Karpas-422 (cell line): ENCODE measurements around the gene MPRIP. TPM values are rescaled to one million over a fixed set of nuclear protein-coding genes. Genes with fewer than 3 reads are reported as not detected.
"Not testable (repeated sequence)": the region's sequence is repeated elsewhere in the genome, so short reads cannot be mapped to it uniquely, and the experiment has no call there.

Source experiments
- DNase-seq: peaks from one replicate; pipeline ENCODE4 v3.0.0-alpha.2; 2015
- H2AFZ ChIP-seq: fragments of 200-600 bp; sonication (generic); 2 replicates; pipeline ENCODE4 v1.6.1; 2014; ENCODE audit warnings: antibody characterized with exemption, low read length, mixed read lengths
- H3K27ac ChIP-seq: fragments of 200-600 bp; sonication (generic); 2 replicates; pipeline ENCODE4 v1.5.1; 2014; ENCODE audit warnings: mild to moderate bottlenecking, low read length, moderate library complexity
- H3K27me3 ChIP-seq: fragments of 200-600 bp; sonication (generic); 2 replicates; pipeline ENCODE4 v1.6.1; 2014; ENCODE audit warnings: low read length, mixed read lengths
- H3K36me3 ChIP-seq: fragments of 200-600 bp; sonication (generic); 2 replicates; pipeline ENCODE4 v1.6.1; 2014; ENCODE audit warnings: low read length, mixed read lengths; ENCODE audit not compliant: insufficient read depth
- H3K4me1 ChIP-seq: fragments of 200-600 bp; sonication (generic); 2 replicates; pipeline ENCODE4 v1.6.1; 2014; ENCODE audit warnings: mild to moderate bottlenecking, low read length, mixed read lengths
- H3K4me2 ChIP-seq: fragments of 200-600 bp; sonication (generic); 2 replicates; pipeline ENCODE4 v1.6.1; 2014; ENCODE audit warnings: low read length, low read depth, mild to moderate bottlenecking; ENCODE audit not compliant: poor library complexity, severe bottlenecking
- H3K4me3 ChIP-seq: fragments of 200-600 bp; sonication (generic); 2 replicates; pipeline ENCODE4 v1.5.1; 2014; ENCODE audit warnings: mild to moderate bottlenecking, antibody characterized with exemption, low read length, mixed read lengths
- H3K79me2 ChIP-seq: fragments of 200-600 bp; sonication (generic); 2 replicates; pipeline ENCODE4 v1.6.1; 2014; ENCODE audit warnings: mild to moderate bottlenecking, low read length, mixed read lengths
- H3K9ac ChIP-seq: fragments of 200-600 bp; sonication (generic); 2 replicates; pipeline ENCODE4 v1.6.0; 2014; ENCODE audit warnings: low read length
- H3K9me2 ChIP-seq: fragments of 200-600 bp; sonication (generic), shearing (Covaris generic); replicated peaks from 2 replicates; pipeline ENCODE4 v1.6.0; 2014; ENCODE audit warnings: mild to moderate bottlenecking, low read length, moderate library complexity; ENCODE audit not compliant: insufficient read depth
- H3K9me3 ChIP-seq: fragments of 300-700, 200-600 bp; sonication (generic); 2 replicates; pipeline ENCODE4 v1.6.1; 2014; ENCODE audit warnings: low read length, mixed read lengths
- H4K20me1 ChIP-seq: fragments of 200-600 bp; sonication (generic); 2 replicates; pipeline ENCODE4 v1.6.1; 2014; ENCODE audit warnings: mild to moderate bottlenecking, antibody characterized with exemption, low read length, low read depth; ENCODE audit not compliant: insufficient read depth
- total RNA-seq: library from RNA; depleted of rRNA; stranded (reverse); fragments of >200 nt; shearing (Covaris generic); gene quantifications from 2 replicates; pipeline ENCODE4 v1.2.3, GENCODE V29; 2014; ENCODE audit warnings: low replicate concordance

Gene MPRIP
- total RNA-seq, 1 experiment from 2014 or later, result 44.1 TPM

DNA sequence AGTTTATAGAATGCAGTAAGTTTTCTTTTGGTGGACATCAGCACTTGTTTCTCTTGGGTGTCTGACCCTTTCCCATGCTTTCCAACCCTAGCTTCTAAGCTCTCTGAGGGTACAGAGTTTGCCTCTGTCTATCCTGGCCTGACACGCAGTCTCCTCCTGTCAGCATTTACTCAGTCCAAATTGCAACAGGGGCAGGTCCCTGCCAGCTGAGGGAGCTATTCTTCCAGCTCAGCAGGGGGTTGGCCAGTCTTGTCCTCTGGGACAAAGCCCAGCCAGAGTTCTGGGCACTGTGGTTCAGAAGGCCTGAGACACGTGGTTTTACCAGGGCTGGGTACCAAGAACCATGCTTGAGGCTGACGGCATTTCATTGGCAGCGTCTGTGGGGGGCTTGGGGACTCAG is 32.3 kb upstream of the MPRIP start:
- H2AFZ ChIP-seq, H3K27me3 ChIP-seq, H3K9me2 ChIP-seq, H3K9ac ChIP-seq, H4K20me1 ChIP-seq, H3K27ac ChIP-seq, H3K4me1 ChIP-seq, H3K36me3 ChIP-seq, H3K4me3 ChIP-seq, H3K9me3 ChIP-seq, H3K4me2 ChIP-seq, DNase-seq, H3K79me2 ChIP-seq: not testable (repeated sequence)

GRCh38 chr17:17010545-17011034 is 31.7 kb upstream of the MPRIP start:
- H3K9me3 ChIP-seq, DNase-seq, H4K20me1 ChIP-seq, H3K9ac ChIP-seq, H3K27me3 ChIP-seq, H3K4me2 ChIP-seq, H3K9me2 ChIP-seq, H3K36me3 ChIP-seq, H3K27ac ChIP-seq, H3K4me3 ChIP-seq, H3K79me2 ChIP-seq, H3K4me1 ChIP-seq, H2AFZ ChIP-seq: not testable (repeated sequence)

DNA sequence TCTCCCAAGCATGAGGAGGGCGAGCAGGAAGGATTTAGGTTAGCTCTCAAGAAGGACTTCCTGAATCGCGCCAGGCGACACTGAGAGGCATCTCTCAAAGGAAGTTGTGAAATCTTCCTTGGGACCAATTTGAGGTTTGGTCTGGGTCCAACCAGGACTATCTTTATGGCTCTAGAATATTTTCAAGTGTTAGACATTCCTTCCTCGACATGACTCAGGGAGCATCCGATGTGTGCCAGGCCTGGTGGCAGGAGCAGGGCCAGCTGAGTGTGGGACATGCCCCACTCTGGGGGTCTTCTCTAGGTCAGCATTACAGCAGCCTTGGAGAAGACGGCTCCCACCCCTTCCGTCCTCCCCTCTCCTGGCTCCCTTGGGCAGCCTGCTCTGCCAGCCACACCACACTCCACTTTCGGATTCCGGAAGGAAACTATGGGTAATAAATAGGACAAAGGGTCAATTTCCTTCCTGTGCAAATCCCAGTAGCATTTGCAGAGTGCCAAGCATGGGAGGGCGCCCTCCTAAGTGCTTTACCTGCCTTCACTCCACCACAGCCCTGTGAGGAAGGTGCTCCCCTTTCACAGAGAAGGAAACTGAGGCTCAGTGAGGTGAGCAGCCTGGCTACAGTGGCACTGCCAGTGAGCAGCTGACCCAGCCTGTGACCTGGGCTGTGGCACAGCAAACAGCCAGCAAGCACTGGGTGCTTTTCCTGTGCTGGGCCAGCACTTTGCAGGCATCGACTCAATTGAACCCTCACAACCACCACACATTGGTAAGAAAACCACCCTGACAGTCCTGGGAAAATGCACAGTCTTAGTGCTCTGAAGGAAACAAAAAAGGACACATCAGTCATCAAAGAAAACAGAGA is 31.0 kb upstream of the MPRIP start:
- not testable (repeated sequence) for H3K9me2 ChIP-seq, H3K9me3 ChIP-seq, H3K36me3 ChIP-seq, H3K9ac ChIP-seq, H4K20me1 ChIP-seq, H3K4me3 ChIP-seq, H2AFZ ChIP-seq, DNase-seq, H3K4me1 ChIP-seq, H3K27me3 ChIP-seq, H3K4me2 ChIP-seq, H3K79me2 ChIP-seq, H3K27ac ChIP-seq

DNA sequence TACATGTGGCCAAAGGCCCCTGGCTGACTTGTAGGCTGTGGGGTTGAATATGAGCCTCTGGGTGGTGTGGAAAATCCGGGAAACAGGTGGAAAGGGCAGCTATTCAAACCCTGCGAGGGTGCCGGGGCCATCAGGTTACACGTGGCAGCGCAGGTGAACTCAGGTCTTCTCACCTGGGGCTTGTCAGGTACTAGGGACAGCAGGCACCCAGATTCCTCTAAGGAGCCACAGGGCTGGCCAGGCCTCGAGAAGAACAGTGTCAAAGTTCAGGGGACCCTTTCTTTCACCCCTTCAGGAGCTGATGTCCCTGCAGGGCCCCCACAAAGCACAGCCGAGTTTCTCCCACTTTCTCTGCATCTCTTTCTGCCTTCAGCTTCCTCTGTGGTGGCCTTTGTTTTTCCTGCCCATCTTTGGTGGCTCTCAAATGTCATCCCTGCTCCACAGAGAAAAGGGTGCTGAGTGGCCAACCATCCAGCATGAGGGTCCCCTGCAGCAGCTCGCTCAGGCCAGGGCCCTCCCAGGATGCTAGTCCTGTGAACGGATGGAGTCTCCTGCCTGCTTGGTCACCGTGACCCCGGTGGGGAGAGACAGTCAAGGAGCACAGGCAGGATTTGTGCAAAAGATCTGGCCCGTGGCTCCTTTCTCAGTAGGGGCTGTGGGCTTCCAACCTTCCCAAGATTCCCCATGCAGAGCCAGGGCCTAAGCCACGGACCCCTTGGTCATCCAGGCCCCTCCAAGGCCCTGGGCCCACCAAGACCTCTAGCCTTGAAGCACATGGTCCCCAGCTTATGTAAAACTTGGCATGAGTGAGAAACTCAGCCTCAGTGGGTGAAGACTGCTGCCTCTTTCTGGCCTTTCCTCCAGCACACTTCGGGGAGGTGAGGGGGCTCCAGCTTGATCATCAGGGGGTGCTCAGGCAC is 28.2 kb upstream of the MPRIP start:
- not testable (repeated sequence) for H3K9ac ChIP-seq, H3K4me2 ChIP-seq, DNase-seq

GRCh38 chr17:17014748-17015124 is 27.5 kb upstream of the MPRIP start:
- not testable (repeated sequence) for H3K9me3 ChIP-seq

More for the DNA sequence above, 28.2 kb upstream of the MPRIP start:
- H3K4me3 ChIP-seq, H3K27me3 ChIP-seq, H3K36me3 ChIP-seq, H3K9me2 ChIP-seq, H3K27ac ChIP-seq, H3K9me3 ChIP-seq, H3K79me2 ChIP-seq, H3K4me1 ChIP-seq, H4K20me1 ChIP-seq, H2AFZ ChIP-seq: not testable (repeated sequence)

DNA sequence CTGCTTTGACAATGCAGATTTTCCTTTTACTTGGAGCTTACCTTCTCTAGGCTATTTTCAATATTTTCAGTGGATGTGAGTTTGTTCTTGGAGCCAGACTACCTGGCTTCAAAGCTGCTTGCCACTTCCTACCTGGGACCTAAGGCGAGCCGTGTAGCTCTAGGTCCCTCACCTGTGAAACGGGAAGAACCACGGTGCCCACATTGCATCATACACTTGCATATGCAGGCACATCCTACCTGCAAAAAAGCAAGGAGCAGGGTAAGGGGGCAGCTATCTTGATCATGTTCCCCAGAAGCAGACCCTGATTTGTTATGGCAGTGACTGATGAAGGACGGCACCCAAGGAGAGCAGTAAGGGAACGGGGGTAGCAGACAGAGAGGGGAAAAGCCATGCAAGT is 27.0 kb upstream of the MPRIP start:
- no peak for DNase-seq
- H3K9me3 ChIP-seq, result no peaks in the 10 kb centered on the region
- H3K9me2 ChIP-seq, result no peaks in the 10 kb centered on the region
- no peak overlapping the region for H3K4me2 ChIP-seq
- no peak overlapping the region for H2AFZ ChIP-seq
- H3K27me3 ChIP-seq, result no peaks in the 10 kb centered on the region
- H3K36me3 ChIP-seq, result no peaks in the 10 kb centered on the region
- no peaks in the 10 kb centered on the region for H3K79me2 ChIP-seq
- H3K4me3 ChIP-seq, result no peak overlapping the region
- no peaks in the 10 kb centered on the region for H3K4me1 ChIP-seq
- no peak overlapping the region for H3K9ac ChIP-seq
- H3K27ac ChIP-seq, result no peak overlapping the region
- H4K20me1 ChIP-seq, result no peaks in the 10 kb centered on the region

More at GRCh38 chr17:17014748-17015124, 27.5 kb upstream of the MPRIP start:
- not testable (repeated sequence) for H3K4me3 ChIP-seq, H3K4me2 ChIP-seq, H3K36me3 ChIP-seq, H4K20me1 ChIP-seq, DNase-seq, H3K27me3 ChIP-seq, H3K27ac ChIP-seq, H3K79me2 ChIP-seq, H3K9me2 ChIP-seq, H2AFZ ChIP-seq, H3K4me1 ChIP-seq, H3K9ac ChIP-seq

DNA sequence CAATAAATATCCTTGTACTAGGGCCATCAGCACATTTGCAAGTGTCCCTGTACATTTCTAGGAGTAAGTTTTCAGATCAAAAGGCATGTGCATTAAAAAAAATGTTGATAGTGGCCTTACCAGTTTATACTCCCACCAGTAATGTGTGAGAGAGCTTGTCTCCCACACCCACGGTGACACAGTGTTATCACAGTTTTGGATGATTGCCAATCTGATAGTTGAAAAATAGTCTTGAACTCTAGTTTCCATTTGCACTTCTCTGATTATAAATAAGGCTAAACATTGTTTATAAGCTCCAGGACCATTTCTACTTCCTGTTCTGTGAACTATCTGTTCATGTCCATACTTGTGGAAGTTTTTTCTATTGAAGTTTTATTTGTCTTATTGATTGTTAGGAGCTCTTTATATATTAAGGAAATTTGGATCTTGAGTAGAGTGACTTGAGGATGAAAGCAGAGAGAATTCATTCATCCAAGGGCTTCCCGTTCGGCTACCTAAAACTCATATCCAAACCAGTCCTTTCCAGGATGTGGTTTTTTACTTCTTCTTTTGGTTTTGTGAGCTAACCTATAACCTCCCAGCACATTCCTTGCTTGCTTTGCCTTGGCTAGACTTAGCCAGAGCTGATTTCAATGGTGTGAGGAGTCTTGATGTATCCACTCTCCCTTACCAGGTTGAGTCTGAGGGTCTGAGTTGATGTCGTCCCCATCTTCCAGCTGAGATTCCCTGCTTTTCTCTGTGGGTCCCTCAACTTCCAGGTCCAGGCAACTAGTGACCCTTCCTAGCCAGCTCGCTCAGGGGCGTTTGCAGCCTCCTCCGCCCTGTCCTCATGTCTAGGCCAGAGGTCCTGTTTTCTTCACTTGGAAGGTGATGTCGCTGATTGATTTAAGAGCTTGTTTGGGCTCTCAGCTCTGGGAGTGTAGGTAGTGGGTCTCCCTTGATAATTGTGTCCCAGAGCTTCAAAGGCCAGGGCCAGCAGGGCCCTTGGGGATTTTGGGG is 25.8 kb upstream of the MPRIP start:
- not testable (repeated sequence) for H3K4me3 ChIP-seq, H4K20me1 ChIP-seq, H3K4me1 ChIP-seq, H3K27me3 ChIP-seq, DNase-seq, H2AFZ ChIP-seq, H3K36me3 ChIP-seq, H3K79me2 ChIP-seq, H3K9me2 ChIP-seq, H3K9me3 ChIP-seq, H3K4me2 ChIP-seq, H3K27ac ChIP-seq, H3K9ac ChIP-seq
